ENCODE measurements around the gene M6PR.

- no peak for TF ChIP-seq POLR2A (IDR thresholded peaks at IDR 0.05)
- no peak for TF ChIP-seq CTCF (IDR thresholded peaks at IDR 0.05)
- no peak for TF ChIP-seq POLR2AphosphoS5 (IDR thresholded peaks at IDR 0.05)
Measured at GRCh38 chr12:8985213-8985754, 35.8 kb upstream of the M6PR start.
